Hematopoietic multipotent progenitor cell (in vitro differentiated cells): Measurements from ENCODE around the gene METTL13. TPM values are rescaled to one million over a fixed set of nuclear protein-coding genes. Genes with fewer than 3 reads are reported as not detected.

Experiments
- DNase-seq, 3 donors: peaks; one replicate each; pipeline ENCODE4 v3.0.0-alpha.2; 2011 to 2015; ENCODE audit warnings: low read depth in 2 of 3, low spot score in 2 of 3
- small RNA-seq: library from RNA; depleted of rRNA; stranded (forward); fragments of <200 nt; gene quantifications from one replicate; pipeline ENCODE3, GENCODE V24; 2012
- total RNA-seq: library from RNA; depleted of rRNA; stranded (reverse); fragments of >200 nt; gene quantifications from one replicate; pipeline ENCODE4 v1.2.3, GENCODE V29; 2012

Gene METTL13
- total RNA-seq, 1 donor = 33.1 TPM

GRCh38 chr1:171841931-171842761 lies 60.7 kb downstream of the METTL13 start:
- DNase-seq = peak in 2 of 3 donors; percentile 13 to 53

DNA sequence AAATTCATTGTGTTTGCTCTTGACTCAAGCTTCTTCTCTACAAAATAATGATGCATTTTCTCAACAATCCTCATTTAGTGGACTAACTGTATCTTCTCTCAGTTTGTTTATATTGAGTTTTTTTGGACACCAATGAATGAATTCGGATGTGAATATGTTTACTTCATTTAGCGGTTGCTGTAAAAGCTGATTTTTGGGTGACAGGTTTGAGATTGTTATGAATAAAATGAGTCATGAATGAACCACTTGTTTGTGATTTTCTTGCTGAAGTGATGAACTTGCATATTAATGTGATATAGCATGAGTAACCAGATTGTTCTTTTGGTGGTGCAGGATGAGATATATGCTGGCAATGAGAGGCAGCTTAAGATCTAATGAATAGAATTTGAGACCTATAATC lies 62.9 kb downstream of the METTL13 start:
- no peak for DNase-seq

DNA sequence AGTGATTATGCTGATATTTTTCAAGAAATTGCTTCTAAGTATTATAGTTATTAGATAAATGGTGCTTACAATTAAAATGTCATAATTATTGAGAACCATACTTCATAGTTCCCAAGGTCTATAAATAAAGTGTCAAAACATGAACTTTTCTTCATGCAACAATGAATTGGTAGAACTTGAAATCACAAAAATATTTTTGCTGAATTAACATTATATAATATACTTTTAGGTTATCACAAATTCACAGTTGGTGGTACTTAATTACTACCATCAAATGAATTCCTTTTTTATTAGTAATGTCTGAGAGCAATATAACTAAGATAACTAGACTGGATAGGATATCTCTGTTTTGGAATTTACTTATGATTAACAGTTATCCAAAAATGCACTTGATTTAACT lies 64.5 kb downstream of the METTL13 start:
- no peak for DNase-seq

Small RNA genes lying within 50 kb of the gene (small RNA-seq; reads per million reads assigned to genes)
- not detected for gene RF00601

Other genes with a start within 250 kb of the METTL13 start
- gene MYOCOS, start 159.4 kb upstream of the METTL13 start, total RNA-seq = under 0.01 TPM
- gene MYOC, start 129.0 kb upstream of the METTL13 start, total RNA-seq = 0.27 TPM
- gene VAMP4, start 39.6 kb upstream of the METTL13 start, total RNA-seq = 4.8 TPM
- gene DNM3, start 59.8 kb downstream of the METTL13 start, total RNA-seq = 4.0 TPM